HG02571 (cell line): ENCODE results near the gene FER.
"Not testable (repeated sequence)": the region's sequence is repeated elsewhere in the genome, so short reads cannot be mapped to it uniquely, and the experiment has no call there.

Experiments
- ATAC-seq: cut with Tn5 transposase; IDR thresholded peaks from one replicate; pipeline ENCODE4 v1.9.1; 2021; ENCODE audit warnings: mild to moderate bottlenecking, moderate library complexity; ENCODE audit not compliant: unreplicated experiment

Gene FER

DNA sequence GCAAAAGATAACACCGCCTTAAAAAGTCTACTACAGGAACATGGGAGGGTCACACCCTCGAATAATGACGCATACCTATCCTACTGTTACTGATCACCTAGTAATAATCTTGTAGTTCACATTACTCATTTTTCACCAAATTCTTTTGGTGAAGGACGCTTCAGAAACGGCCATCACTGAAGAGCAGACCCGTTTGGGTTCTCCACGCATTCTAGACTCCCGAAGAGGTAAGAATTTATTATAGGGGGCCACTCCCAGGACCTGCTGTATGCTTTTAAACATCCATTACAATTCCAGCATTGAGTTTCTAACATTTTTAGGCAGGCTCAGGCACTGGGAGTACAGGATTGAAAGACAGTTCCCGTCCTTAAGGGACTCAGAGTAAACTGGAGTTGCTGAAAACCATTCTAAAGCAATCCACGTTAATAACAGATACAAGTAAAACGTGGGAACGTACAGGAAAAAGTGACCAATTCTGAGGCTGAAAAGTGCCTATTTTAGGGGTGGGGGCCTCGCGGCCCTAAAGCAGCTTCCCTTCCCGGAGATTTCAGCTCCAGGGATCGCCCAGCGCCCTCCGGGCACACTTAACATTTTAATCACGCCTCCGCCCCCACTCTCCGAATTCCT, at the start of gene FER:
FER (plus strand) TSS at position 124 of the 627 bp plus-strand sequence. CDS start 50,286 bp downstream, outside the sequence.
- peak; percentile 20 for ATAC-seq

DNA sequence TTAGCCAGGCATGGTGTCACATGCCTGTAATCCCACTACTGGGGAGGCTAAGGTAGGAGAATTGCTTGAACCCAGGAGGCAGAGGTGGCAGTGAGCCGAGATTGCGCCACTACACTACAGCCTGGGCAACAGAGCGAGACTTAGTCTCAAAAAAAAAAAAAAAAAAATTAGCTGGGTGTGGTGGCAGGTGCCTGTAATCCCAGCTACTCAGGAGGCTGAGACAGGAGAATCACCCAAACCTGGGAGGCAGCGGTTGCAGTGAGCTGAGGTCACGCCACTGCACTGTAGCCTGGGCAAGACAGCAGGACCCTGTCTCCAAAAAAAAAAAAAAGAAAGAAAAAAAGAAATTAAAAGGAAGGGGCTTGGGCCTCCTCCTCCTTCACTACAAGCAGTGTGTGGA, 47.3 kb upstream of the FER start:
- ATAC-seq, result not testable (repeated sequence)

DNA sequence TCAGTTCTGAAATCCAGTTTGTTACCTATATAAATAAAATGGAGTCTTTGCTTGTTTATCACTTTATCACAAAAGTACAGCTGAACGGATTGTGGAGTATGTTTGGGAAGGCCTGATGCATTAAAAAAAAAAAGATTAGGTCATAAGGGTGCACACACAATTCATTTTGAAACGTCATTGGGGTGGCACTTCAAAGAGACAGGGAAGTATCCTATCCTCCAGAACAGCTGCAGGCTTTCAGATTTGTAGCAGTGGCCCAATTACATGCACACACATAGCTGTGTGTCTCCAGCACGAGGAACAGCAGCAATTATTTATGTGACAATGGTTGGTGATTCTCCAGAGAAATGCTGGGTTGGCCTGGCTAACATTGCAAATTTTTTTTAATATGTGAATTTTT, 46.8 kb upstream of the FER start:
- no peak for ATAC-seq

DNA sequence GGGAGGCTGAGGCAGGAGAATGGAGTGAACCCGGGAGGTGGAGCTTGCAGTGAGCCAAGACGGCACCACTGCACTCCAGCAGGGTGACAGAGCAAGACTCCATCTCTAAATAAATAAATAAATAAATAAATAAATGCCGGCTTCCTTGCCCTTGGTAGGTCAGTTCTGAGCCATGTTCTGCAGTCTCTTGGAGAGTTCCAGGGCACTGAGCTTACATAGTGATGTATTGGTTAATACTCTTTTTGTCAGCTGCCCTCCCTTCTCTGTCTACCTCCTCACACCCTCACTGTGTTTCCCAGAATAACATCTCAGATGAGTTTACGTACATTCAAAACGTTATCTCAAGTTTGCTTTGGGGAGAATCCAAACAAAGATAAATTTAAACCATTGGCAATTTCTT, 45.2 kb upstream of the FER start:
- no peak for ATAC-seq

DNA sequence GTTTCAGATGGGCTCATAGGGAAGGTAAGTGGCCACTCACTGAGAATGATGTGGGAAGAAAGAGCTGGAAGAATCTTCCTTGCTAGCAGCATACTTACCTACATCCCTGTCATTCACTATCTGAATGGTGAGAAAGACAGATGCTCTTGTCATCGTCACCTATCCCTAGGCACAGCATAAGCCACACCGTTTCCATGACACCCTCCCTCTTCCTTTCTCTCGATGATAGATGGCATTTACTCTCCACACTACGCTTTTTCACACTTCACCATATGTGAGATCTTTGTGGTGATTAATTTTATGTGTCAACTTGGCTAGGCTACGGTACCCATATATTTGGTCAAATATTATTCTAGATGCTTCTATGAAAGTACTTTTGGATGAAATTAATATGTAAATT, 44.4 kb upstream of the FER start:
- no peak for ATAC-seq

DNA sequence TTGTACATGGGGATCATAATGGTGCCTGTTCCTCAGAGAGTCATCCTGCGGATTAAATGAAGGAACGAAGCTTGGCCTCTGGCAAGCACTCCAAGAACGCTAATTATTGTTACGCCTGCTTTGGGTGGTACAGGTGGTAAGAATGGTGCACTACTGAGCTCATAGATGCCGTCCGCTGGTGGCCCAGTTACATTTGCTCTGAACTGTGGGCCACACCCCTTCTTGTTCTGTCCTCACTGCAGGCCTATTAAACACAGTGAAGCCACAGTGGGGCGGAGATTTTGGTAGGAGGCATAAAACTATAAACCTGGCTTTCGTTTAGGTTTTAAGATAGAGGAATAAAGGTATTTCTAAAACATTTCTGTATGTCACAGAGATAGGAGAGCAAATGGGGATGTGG, 40.6 kb upstream of the FER start:
- no peak for ATAC-seq

DNA sequence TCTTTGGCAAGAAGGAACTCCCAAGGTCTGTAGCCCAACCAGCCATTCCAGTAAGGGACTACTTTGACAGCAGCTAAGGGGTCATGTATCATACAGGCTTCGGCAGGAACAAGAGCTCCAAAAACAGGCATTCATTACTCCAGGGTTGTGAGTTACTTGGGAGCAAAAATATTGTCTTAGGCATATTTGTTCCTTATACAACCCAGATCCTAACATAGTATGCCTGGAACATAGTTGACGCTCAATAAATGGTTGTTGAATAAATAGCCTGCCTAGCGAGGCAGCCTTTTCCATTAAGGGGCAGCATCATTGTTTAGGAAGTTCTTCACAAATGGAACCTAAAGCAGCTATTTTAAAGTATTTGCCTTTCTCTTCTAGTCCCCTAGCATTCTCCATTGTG, 35.8 kb upstream of the FER start:
- ATAC-seq, result no peak

DNA sequence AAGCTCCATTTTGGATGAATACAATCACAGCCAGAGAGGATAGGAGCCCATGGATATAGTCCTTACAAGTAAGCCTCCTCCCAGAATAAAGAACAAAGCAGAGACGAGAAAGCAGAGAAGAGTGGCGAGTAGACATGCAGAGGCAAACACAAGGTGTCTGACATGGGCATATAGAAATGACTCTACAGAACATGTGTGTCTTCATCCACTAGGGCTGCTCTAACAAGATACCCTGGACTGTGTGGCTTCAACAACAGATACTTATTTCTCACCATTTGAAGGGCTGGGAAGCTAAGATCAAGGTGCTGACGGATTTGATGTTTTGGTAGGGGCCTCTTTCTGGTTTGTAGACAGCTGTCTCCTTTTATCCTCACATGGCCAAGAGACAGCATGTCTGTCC, 32.3 kb upstream of the FER start:
- no peak for ATAC-seq

DNA sequence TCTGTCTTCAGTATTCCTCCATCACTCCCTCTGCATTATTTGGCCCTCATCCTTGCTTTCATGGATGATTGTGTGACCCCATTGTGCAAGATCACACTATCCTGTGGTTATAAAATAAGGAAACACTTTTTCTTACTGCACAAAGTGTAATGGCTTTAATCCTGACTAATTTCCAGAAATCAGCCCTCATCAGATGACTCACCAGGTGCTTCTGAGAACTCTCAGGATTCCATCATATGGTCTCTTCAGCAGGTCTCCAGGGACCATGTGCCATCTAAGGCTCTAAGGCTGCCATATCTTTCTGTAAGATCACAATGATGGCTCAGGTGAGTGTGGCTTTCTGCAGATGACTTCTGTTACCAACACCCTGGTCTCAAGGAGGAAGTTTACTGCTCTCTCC, 27.3 kb upstream of the FER start:
- peak; percentile 89 for ATAC-seq

DNA sequence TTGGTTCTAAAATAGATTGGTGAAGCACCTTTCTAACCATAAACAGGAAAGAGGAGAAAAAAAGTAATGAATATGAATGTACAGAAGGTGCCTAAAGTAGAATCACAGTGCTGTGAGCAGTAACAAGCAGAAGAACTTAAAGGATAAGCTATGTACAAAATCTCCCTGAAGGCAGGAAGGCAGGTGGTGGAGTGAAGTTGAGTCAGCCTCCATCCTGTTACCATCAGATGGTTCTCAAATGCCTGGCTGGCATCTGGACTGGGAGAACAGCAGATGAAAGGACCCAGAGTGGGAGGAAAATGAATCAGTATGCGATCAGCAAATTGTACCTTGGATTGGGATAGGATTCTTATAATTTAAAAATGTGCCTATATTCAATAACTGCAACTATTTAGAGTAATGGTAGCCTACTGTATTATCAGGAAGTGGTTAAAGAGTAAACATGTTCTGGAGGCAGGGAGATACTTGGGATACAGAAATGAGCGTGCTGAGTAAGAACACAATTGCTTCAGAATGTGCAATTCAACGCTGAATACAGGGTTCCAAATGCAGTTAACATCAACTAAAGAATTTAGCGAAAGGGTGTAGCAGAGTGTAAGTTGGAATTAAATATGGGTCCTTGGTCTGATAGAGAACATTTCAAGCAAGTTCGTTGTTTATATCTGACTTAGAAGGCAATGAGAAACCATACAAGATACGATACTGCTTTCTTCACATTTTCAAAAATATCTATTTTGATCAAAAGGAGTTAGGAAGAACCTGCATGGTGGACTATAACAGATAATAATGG, 21.1 kb upstream of the FER start:
- ATAC-seq, result no peak

DNA sequence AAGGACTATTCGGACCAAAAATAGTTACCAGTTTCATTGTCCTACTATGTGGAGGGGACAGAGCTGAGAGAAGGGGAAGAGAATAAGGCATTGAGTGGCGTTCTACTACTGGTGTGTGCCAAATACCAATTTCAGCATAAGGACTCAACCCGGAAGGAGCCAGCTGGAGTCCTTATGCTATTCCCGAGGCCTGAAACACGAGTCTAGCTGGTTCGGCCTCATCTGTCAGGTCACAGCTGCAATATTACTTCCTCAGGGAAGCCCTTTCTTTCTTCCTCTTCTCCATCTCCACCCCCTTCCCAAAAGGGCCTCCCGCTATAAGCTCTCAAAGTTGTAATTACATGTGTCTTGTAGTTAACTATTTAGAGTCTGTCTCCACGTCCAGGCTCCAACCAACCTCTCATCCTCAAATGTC, 20.5 kb upstream of the FER start:
- ATAC-seq, result no peak

DNA sequence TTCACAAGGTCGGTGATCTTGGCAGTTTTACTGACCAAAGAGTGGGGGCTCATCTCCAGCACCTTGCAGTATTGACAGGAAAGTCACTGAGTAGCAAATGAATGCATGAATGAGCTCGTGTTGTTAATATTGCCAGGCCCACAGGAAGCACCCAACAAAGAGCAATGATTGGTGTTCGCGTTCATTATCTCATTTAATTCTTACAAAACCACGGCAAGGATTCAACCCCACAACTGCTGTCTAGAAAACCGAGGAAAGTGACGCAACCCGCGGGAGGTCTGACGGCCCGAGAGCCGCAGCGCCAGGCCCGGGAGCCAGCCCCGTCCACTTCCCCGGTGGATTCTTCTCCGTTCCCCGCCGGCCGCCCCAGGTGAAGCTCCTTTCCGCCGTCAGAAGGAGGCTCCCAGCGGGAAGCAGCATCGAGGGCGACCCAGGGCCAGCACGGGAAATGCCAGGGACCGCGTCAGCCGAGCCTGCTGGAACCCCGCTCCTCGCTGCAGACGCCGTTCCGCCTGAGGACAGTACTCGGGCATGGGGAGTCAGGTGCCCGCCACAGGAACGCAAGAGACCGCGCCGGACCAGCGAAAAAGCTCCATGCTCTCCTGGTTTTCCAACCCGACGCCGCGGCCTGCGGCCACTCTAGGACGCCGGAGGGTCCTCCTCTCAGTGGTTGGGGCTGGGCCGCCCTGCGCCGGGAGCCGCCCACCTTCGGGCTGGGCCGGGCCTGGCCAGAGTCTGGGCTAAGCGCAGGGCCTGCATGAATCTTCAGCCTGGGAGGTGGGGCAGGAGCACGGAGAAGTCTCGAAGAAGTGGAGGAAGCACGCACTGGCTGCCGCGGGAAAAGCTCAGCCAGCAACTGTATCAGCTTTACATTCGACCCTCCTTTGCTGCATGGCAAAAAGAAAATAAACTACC, 19.8 kb upstream of the FER start:
- peak; percentile 87 for ATAC-seq

DNA sequence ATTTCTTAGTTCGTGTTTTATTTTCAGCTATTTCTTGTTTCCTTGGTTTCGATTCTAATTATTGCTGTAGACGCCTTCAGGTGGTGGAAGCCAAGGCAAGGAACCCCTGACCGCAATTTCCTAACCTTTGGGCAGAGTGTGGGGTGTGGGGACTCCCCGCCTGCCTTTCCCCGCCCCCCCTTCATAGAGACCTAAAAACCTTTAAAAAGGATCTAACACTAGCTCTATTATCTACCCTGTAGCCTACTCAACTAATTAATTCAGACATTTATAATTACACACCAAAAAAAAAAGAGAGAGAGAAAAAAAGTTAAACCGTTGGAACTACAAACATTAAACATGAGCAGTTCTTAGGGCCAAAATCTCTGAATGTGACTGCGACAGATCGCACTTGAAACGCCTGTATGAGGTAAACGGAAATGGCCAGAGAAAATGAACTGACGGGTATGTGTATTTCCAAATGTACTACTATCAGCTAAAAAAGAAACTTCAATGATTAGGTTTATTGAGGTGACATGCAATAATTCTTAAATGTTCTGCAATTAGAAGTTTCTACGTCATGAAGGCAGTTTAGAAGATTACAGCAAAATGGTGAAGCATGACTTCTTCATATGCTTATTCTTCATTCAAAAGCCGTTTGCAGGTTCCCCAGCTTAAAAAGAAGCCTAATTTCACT, 19.0 kb upstream of the FER start:
- ATAC-seq, result peak; percentile 23

DNA sequence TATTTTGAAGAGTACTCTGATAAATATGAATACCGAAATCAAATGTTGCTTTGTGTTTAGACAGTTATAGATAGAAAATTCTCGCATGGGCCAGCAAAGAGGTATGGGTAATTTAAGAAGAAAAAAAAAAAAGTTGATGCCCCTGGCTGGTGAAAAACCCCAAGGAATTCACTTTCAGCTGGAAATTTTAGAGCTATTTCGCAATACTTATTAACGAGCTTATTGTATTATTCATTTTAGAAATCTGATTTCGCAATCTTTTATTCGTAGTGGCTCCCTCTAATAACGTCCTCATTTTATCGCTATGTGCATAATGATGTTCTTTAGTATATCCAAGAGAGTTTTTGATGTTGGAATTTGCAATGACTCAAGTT, 18.5 kb upstream of the FER start:
- ATAC-seq, result no peak

DNA sequence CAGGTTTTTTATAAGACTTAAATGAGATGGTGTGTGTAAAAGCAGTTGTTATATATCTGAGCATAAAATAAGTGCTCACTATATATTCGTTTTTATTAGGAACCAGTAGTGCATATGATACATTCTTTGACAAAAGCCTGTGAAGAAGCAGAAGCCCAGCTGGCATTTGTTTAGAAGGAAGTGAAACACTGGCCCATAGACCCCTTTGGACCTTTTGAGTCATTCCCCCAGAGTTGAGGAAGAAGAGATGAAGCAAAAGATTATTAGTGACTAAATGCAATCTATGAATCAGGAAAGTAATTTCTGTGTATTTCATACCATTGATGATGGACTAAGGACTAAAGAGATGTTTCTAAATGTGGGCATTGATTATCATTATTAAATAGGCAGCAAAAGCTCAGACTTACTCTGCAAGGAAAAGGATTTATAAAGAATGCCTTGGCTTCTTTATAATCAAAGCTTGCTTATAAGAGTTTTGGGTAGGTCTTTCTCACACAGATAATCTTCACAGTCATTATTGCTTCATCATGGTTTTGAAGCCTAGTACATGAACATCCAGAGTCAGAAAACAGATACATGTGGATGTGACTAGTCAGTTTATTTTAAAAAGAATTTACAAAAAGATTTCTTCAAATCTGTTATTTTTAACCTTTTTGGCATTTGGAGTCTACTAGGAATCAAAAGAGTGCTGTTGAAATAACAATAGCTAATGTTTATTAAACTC, 16.9 kb upstream of the FER start:
- no peak for ATAC-seq

DNA sequence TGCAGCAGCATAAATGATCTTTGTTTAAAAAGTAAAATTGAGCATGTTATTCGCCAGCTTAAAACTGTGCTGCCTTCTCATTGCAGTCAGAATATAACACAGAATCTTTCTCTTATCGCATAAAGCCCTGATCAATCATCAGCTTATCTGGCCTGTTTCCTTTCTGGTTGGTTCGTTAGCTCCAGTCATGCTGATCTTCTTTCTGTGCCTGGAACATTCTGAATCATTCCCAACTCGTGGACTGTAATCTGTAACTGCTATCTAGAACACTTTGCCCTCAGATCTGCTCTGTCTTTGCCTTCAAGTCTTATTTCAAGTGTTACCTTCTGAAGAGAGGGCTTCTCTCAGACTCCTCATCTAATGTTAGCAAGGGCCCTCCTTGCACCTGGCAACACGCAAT, 11.9 kb upstream of the FER start:
- no peak for ATAC-seq

DNA sequence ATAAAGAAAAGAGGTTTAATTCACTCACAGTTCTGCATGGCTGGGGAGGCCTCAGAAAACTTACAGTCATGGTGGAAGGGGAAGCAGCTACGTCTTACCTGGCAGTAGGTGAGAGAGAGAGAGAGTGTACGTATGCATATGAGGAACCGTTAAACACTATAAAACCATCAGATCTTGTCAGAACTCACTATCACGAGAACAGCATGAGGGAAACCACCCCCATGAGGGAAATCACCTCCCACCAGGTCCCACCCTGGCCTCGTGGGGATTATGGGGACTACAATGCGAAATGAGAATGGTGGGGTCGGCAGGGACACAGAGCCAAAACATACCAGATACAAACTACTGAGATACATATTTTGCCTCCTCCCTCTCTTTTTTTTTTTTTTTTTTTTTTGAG, 10.8 kb upstream of the FER start:
- no peak for ATAC-seq

DNA sequence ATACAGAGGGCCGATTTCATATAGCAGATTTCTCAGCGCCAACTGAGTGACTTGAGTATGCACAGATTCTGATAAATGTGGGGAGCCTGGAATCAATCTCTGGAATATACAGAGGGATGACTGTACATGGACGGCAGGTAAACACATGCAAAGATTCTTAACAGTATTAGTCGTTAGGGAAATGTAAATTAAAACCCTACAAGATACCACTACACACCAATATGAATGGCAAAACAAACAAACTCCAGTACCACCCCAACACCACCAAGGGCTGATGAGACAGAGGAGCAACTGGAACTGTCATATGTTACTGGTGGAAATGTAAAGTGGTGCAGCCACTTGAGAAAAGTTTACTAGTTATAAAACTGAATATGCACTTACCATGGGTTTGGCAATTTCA, 8.3 kb upstream of the FER start:
- no peak for ATAC-seq

DNA sequence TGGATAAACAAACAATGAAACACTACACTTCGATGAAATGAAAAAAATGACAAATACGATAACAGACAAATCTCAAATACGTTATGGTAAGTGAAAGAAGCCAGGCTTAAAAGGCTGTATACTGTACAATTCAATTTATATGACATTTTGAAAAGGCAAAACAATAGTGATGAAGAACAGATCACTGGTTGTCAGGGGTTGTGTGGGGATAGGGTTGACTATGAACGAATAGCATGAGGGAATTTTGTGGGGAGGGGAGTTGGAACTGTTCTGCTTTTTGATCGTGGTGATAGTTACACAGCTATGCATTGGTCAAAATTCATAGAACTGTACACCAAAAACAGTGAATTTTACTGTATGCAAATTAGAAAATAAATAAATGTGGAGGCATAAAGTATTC, 7.8 kb upstream of the FER start:
- no peak for ATAC-seq

DNA sequence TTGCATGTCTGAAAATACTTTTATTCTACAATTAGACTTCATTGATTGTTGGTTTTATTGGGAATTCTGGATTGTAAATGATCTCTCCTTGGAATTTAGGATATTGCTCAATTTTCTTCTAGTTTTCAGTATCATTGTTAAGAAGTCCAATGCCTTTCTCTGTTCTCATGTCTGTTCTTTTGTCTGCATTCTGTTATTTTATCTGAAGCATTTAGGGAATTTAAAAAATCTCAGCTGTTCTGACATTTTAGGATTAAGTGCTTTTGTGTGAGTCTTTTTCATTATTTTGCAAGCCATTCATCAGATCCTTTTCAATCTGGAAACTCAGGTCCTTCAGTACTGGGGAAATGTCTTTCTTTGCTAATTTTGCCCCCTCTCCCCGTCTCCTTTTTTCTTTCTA, 4.4 kb upstream of the FER start:
- no peak for ATAC-seq

DNA sequence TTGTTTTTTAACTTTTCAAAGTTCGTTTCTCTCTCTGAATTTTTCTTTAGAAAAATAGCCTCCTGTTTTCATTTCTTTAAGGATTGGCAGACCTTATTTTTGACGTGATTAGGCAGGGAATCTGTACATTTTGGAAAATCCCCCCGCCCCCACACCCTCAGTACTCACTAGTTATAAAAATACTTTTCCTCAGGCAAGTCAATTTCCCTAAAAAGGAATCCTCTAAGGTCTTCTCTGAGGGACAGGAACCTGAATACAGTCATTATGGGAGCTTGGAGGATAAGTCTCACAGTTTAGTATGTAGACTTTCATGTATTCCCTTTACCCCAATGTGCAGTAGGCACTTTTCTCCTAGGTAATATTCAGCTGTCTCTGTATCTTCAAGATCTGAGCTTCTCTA, 3.9 kb upstream of the FER start:
- no peak for ATAC-seq
